Endothelial cell of umbilical vein (primary cell): ENCODE measurements around the gene TRPM3. TPM values are rescaled to one million over a fixed set of nuclear protein-coding genes. Genes with fewer than 3 reads are reported as not detected.

Source experiments
- BruUV-seq: library from RNA; stranded (reverse); fragments of 400-500 nt; replicated peaks from 2 replicates; lab custom pipeline; 2021; lab: Mats Ljungman, UMichigan
- CTCF ChIA-PET: fragments of 300-600, 350-600 bp; sonication (Branson Sonifier 250); formaldehyde crosslinking; loops from one replicate; lab custom pipeline; 2021; ENCODE audit warnings: antibody characterized with exemption, inconsistent platforms; lab: Charles Lee
- POLR2A ChIA-PET: fragments of 300-600, 350-600 bp; sonication (Branson Sonifier 250); formaldehyde crosslinking; loops from one replicate; lab custom pipeline; 2021; ENCODE audit warnings: antibody characterized with exemption, inconsistent platforms; lab: Charles Lee
- DNase-seq: peaks from one replicate; pipeline ENCODE4 v3.0.0-alpha.2; 2011; ENCODE audit warnings: low read depth, low spot score
- FAIRE-seq: peaks from 2 replicates; lab custom pipeline; 2011; peaks lifted over from hg19 to GRCh38; lab: Jason Lieb, UNC
- H2AFZ ChIP-seq: 2 replicates; pipeline ENCODE4 v1.6.0; 2012; ENCODE audit warnings: low read depth, low read length, control low read depth, inconsistent platforms
- H3K27ac ChIP-seq: 2 replicates; pipeline ENCODE4 v1.5.1; 2011; ENCODE audit warnings: low read depth, mild to moderate bottlenecking, control low read depth, low read length, moderate library complexity; ENCODE audit not compliant: insufficient read depth
- H3K27me3 ChIP-seq, 2 experiments: 2 replicates each; pipeline versions ENCODE4 v1.6.0 to v1.6.1; 2011; ENCODE audit warnings: low read length in 2 of 2, mixed read lengths in 1 of 2; ENCODE audit not compliant: control insufficient read depth in 2 of 2, insufficient read depth in 2 of 2
- H3K36me3 ChIP-seq, 2 experiments: 2 replicates in 1 of 2; 3 replicates in 1 of 2; pipeline ENCODE4 v1.5.1; 2011; ENCODE audit warnings: low read length in 2 of 2, mild to moderate bottlenecking in 1 of 2, moderate library complexity in 1 of 2; ENCODE audit not compliant: control insufficient read depth in 2 of 2, insufficient read depth in 2 of 2; ENCODE audit errors: extremely low read depth in 1 of 2
- H3K4me1 ChIP-seq: 3 replicates; pipeline ENCODE4 v1.5.1; 2011; ENCODE audit warnings: mild to moderate bottlenecking, low read length; ENCODE audit not compliant: control insufficient read depth, insufficient read depth; ENCODE audit errors: extremely low read depth
- H3K4me2 ChIP-seq: 2 replicates; pipeline ENCODE4 v1.6.1; 2011; ENCODE audit warnings: low read length, control low read depth, mixed read lengths; ENCODE audit not compliant: insufficient read depth
- H3K4me3 ChIP-seq, 3 experiments: fragments of 200-600 bp in 1 of 3; sonication (generic), shearing (Covaris generic) in 1 of 3; replicated peaks in 1 of 3; 2 replicates each; pipeline ENCODE4 v1.5.1; 2011 to 2016; ENCODE audit warnings: control low read depth in 3 of 3, low read length in 3 of 3, mild to moderate bottlenecking in 2 of 3, inconsistent platforms in 1 of 3, low read depth in 1 of 3, moderate library complexity in 1 of 3; ENCODE audit not compliant: insufficient read depth in 1 of 3
- H3K79me2 ChIP-seq: 2 replicates; pipeline ENCODE4 v1.6.0; 2012; ENCODE audit warnings: low read length, inconsistent platforms; ENCODE audit not compliant: control insufficient read depth, insufficient read depth
- H3K9ac ChIP-seq: replicated peaks from 2 replicates; pipeline ENCODE3; 2011; ENCODE audit warnings: low read length, control low read depth; ENCODE audit not compliant: insufficient read depth; ENCODE audit errors: extremely low read depth
- H3K9me1 ChIP-seq: replicated peaks from 3 replicates; pipeline ENCODE4 v1.6.0; 2011; ENCODE audit warnings: mild to moderate bottlenecking, low read length; ENCODE audit not compliant: control insufficient read depth, insufficient read depth; ENCODE audit errors: extremely low read depth
- H3K9me3 ChIP-seq: replicated peaks from 2 replicates; pipeline ENCODE4 v1.5.1; 2012; ENCODE audit warnings: low read length, inconsistent platforms; ENCODE audit not compliant: control insufficient read depth, insufficient read depth
- H4K20me1 ChIP-seq: replicated peaks from 2 replicates; pipeline ENCODE3; 2011; ENCODE audit warnings: mild to moderate bottlenecking, low read length; ENCODE audit not compliant: control insufficient read depth, insufficient read depth; ENCODE audit errors: extremely low read depth
- CTCF ChIP-seq, 2 donors: IDR thresholded peaks; 1 replicate in 1 of 2; 2 replicates in 1 of 2; pipeline ENCODE4 v1.5.1; 2011; ENCODE audit warnings: low read length in 2 of 2, mild to moderate bottlenecking in 2 of 2, moderate library complexity in 2 of 2, control low read depth in 1 of 2, inconsistent platforms in 1 of 2, low read depth in 1 of 2; ENCODE audit not compliant: insufficient read depth in 1 of 2; ENCODE audit errors: extremely low read depth in 1 of 2
- EZH2 ChIP-seq: IDR thresholded peaks from 2 replicates; pipeline ENCODE4 v1.6.1; 2012; ENCODE audit warnings: borderline replicate concordance, low read depth, mild to moderate bottlenecking, moderate library complexity, low read length, inconsistent platforms; ENCODE audit not compliant: severe bottlenecking
- FOS ChIP-seq: IDR thresholded peaks from 2 replicates; pipeline ENCODE4 v1.6.1; 2011; ENCODE audit warnings: mild to moderate bottlenecking, low read length, moderate library complexity, borderline replicate concordance; ENCODE audit not compliant: insufficient read depth
- GATA2 ChIP-seq: IDR thresholded peaks from 2 replicates; pipeline ENCODE4 v1.7.0; 2011; ENCODE audit warnings: low read depth, mild to moderate bottlenecking, moderate library complexity, mixed read lengths, low read length; ENCODE audit not compliant: insufficient read length, insufficient read depth
- JUN ChIP-seq: IDR thresholded peaks from 2 replicates; pipeline ENCODE4 v1.6.1; 2011; ENCODE audit warnings: borderline replicate concordance, low read depth; ENCODE audit not compliant: insufficient read length, insufficient read depth
- MAX ChIP-seq: IDR thresholded peaks from 2 replicates; pipeline ENCODE4 v1.6.1; 2011; ENCODE audit not compliant: insufficient read depth, insufficient read length
- MYC ChIP-seq: IDR thresholded peaks from one replicate; pipeline ENCODE4 v1.6.1; 2011; ENCODE audit warnings: mild to moderate bottlenecking, low read depth, low read length
- POLR2A ChIP-seq: IDR thresholded peaks from 2 replicates; pipeline ENCODE4 v1.6.1; 2012; ENCODE audit warnings: low read depth, mild to moderate bottlenecking, control low read depth, low read length
- POLR2AphosphoS5 ChIP-seq: IDR thresholded peaks from 2 replicates; pipeline ENCODE4 v1.6.1; 2012; ENCODE audit warnings: low read depth, mild to moderate bottlenecking, control low read depth, low read length, moderate library complexity; ENCODE audit not compliant: insufficient read depth
- dilution Hi-C: fragments of 300-500 bp; cut with MboI; formaldehyde crosslinking; loops from one replicate; pipeline ENCODE4 v1.15.0; 2019; ENCODE audit warnings: low sequenced_read_pairs; ENCODE audit not compliant: extremely low pct_ligation_motif_present
- intact Hi-C: fragments of 100-400 bp; cut with micrococcal nuclease; formaldehyde crosslinking; loops from one replicate; pipeline ENCODE4 v1.10.0; 2022
- polyA plus RNA-seq, 4 experiments: library from polyadenylated mRNA; depleted of rRNA in 3 of 4; stranded (reverse) in 3 of 4; unstranded in 1 of 4; fragments of >200 nt; gene quantifications; 2 replicates each; pipeline versions ENCODE4 v1.2.1 to v1.2.3, GENCODE V29; 2011 to 2012; ENCODE audit warnings: missing spikeins in 1 of 4
- total RNA-seq: library from RNA; stranded (reverse); gene quantifications from 2 replicates; pipeline ENCODE4 v1.2.3, GENCODE V29; 2021

Gene TRPM3
- total and polyA plus RNA-seq, 2 donors (not counting 3 experiments of a cell fraction or from before 2014, with no cell fraction given) = 0.17 to 0.33 TPM

GRCh38 chr9:70829591-70830265 lies 291.7 kb downstream of the TRPM3 start:
- dilution Hi-C loops = no loop called here
- no peak overlapping the region for H3K27ac ChIP-seq
- H3K4me1 ChIP-seq = peaks cover 4% of the 10 kb centered on the region
- H3K36me3 ChIP-seq = no peaks in the 10 kb centered on the region
- H3K9me1 ChIP-seq = no peaks in the 10 kb centered on the region
- no peaks in the 10 kb centered on the region for H3K9me3 ChIP-seq
- intact Hi-C loops = no loop called here
- no peak overlapping the region for H3K4me3 ChIP-seq
- ChIA-PET CTCF (no interaction called here), POLR2A (no interaction called here)
- no peaks in the 10 kb centered on the region for H3K79me2 ChIP-seq
- no peaks in the 10 kb centered on the region for H4K20me1 ChIP-seq
- H3K9ac ChIP-seq = no peak overlapping the region
- no peak overlapping the region for H2AFZ ChIP-seq
- TF ChIP-seq GATA2 (no peak), CTCF (IDR thresholded peaks at IDR 0.05; ENCODE audit: extremely low read depth in 1 of 2, insufficient read depth in 1 of 2, low read depth in 1 of 2, low read length in 2 of 2) (no peak), JUN (no peak), FOS (no peak), MAX (no peak), POLR2A (no peak), EZH2 (no peak), MYC (no peak), POLR2AphosphoS5 (no peak)
- BruUV-seq = no TSS peak
- H3K4me2 ChIP-seq = no peak overlapping the region
- no peak for FAIRE-seq
- no peak for DNase-seq
- H3K27me3 ChIP-seq = no peaks in the 10 kb centered on the region
